ENCODE measurements around the gene MGAT3.
A peak's percentile ranks its signal among the peaks of the same experiment; 100 is the strongest.

Gene MGAT3

DNA sequence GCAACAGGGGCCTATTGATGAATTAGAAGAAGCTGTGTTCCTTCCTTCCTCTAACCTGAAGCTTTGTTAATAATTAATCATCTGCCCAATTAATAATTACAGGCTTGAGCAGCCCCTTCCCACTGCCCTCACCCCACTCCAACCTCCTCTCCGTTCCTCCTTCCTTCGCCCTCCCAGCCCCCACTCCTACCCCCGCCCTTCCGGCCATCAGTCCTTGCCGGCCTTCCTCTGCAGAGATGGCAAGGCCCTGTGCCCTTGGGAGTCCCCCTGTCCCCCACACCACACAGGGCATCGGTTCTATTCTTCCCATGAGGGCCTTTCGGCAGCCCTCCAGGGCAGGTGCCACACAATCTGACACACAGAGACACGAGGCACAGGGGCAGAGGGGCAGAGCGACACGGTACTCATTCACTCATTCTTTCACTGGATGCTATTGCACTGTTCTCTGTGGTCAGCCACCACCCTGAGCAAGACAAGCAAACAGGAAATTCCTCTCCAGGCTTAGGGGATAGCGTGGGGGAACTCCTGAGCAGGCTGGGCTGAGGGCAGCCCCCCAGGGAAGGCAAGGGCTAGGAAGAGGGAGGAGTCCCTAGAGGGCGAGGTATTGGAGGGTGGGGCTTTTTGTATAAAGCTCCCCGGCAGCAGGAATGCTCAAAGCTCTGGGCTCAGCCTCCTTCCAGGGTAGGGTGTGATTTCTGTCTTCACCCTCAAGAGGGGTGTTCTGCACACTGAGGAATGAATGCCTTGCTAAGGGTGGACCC lies 14.7 kb downstream of the MGAT3 start:
- Histone ChIP-seq H3K36me3 (ENCODE audit: insufficient read depth, low read length) (no peaks in the 10 kb centered on the region), H3K4me3 (ENCODE audit: low read length, poor library complexity, severe bottlenecking) (peak overlapping the region; percentile 16), H3K79me2 (ENCODE audit: insufficient read depth, low read length) (peaks cover 6% of the 10 kb centered on the region; the same call in 1 of the 2 replicates), H3F3A (ENCODE audit: low read depth) (no peaks in the 10 kb centered on the region), H3K9ac (ENCODE audit: low read depth, low read length, poor library complexity, severe bottlenecking) (peak overlapping the region; percentile 53), H3K9me2 (replicated peaks; ENCODE audit: low read depth, low read length) (no peaks in the 10 kb centered on the region), H3K4me2 (ENCODE audit: low read depth, low read length, poor library complexity, severe bottlenecking) (peak overlapping the region; percentile 63), H2AFZ (ENCODE audit: low read length) (no peak overlapping the region), H4K20me1 (ENCODE audit: insufficient read depth, low read length, poor library complexity, severe bottlenecking) (no peaks in the 10 kb centered on the region), H3K4me1 (ENCODE audit: insufficient read depth, low read length, poor library complexity, severe bottlenecking) (peaks cover 38% of the 10 kb centered on the region), H3K9me3 (ENCODE audit: insufficient read depth, low read depth, low read length) (no peaks in the 10 kb centered on the region), H3K27me3 (ENCODE audit: insufficient read depth, low read length, poor library complexity, severe bottlenecking) (no peaks in the 10 kb centered on the region)
- TF ChIP-seq, protein P1, sequence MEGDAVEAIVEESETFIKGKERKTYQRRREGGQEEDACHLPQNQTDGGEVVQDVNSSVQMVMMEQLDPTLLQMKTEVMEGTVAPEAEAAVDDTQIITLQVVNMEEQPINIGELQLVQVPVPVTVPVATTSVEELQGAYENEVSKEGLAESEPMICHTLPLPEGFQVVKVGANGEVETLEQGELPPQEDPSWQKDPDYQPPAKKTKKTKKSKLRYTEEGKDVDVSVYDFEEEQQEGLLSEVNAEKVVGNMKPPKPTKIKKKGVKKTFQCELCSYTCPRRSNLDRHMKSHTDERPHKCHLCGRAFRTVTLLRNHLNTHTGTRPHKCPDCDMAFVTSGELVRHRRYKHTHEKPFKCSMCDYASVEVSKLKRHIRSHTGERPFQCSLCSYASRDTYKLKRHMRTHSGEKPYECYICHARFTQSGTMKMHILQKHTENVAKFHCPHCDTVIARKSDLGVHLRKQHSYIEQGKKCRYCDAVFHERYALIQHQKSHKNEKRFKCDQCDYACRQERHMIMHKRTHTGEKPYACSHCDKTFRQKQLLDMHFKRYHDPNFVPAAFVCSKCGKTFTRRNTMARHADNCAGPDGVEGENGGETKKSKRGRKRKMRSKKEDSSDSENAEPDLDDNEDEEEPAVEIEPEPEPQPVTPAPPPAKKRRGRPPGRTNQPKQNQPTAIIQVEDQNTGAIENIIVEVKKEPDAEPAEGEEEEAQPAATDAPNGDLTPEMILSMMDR (conservative IDR thresholded peaks at IDR 0.05; ENCODE audit: low read length) = no peak
- TF ChIP-seq EZH2phosphoT487 (IDR thresholded peaks at IDR 0.05; ENCODE audit: borderline replicate concordance) = no peak

DNA sequence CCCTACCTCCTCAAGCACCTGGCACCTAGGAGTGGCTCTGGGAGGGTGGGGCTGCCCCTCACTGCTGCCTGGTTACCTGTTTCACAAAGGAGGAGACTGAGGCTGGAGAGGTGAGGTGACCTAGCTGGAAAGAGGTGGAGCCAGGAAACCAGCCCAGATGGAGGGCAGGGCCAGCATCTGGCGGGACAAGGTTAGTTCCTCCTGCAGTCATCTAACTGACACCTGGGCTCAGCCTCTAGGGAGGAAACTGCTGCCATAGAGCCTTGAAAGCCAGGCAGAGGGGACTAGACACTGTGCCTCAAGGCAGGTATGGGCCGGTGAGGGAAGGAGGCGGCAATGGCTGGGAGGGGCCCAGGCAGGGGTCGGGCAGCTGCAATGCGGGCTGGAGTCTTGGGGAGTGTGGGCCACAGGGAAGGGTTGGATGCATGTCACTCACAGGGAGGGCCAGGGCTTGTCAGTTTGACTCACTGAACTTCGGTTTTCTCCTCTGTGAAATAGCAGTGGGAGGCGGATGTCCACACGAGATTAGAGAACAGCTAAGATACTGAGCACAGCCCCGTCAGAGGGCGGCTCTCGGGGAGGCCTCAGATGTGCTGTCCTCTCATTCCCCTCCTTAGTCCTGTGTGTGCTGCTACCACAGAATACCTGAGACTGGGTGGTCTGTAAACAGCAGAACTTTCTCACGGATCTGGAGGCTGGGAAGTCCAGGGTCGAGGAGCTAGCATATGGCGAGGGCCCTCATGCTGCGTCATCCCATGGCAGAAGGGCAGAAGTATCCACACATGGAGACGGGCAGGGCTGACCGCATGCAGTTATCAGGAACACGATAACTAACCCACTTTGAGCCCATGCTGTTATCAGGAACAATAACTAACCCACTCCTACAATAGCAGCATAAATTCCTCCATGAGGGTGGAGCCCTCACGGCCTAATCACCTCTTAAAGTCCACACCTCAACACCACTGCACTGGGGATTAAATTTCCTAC lies 16.1 kb downstream of the MGAT3 start:
- H3K9me2 ChIP-seq (replicated peaks; ENCODE audit: low read depth, low read length) = no peaks in the 10 kb centered on the region
- H3F3A ChIP-seq (ENCODE audit: low read depth) = no peaks in the 10 kb centered on the region
- peaks cover 4% of the 10 kb centered on the region; the same call in 1 of the 2 replicates for H3K36me3 ChIP-seq (ENCODE audit: insufficient read depth, low read length)
- no peak for TF ChIP-seq EZH2phosphoT487 (IDR thresholded peaks at IDR 0.05; ENCODE audit: borderline replicate concordance)
- peaks cover 6% of the 10 kb centered on the region; the same call in 1 of the 2 replicates for H3K79me2 ChIP-seq (ENCODE audit: insufficient read depth, low read length)
- H4K20me1 ChIP-seq (ENCODE audit: insufficient read depth, low read length, poor library complexity, severe bottlenecking) = no peaks in the 10 kb centered on the region
- H3K4me1 ChIP-seq (ENCODE audit: insufficient read depth, low read length, poor library complexity, severe bottlenecking) = peaks cover 38% of the 10 kb centered on the region
- H3K9ac ChIP-seq (ENCODE audit: low read depth, low read length, poor library complexity, severe bottlenecking) = peak overlapping the region; percentile 53
- peak overlapping the region; percentile 16 for H3K4me3 ChIP-seq (ENCODE audit: low read length, poor library complexity, severe bottlenecking)
- no peak overlapping the region for H2AFZ ChIP-seq (ENCODE audit: low read length)
- peak overlapping the region; percentile 63 for H3K4me2 ChIP-seq (ENCODE audit: low read depth, low read length, poor library complexity, severe bottlenecking)
- no peaks in the 10 kb centered on the region for H3K9me3 ChIP-seq (ENCODE audit: insufficient read depth, low read depth, low read length)
- H3K27me3 ChIP-seq (ENCODE audit: insufficient read depth, low read length, poor library complexity, severe bottlenecking) = no peaks in the 10 kb centered on the region

DNA sequence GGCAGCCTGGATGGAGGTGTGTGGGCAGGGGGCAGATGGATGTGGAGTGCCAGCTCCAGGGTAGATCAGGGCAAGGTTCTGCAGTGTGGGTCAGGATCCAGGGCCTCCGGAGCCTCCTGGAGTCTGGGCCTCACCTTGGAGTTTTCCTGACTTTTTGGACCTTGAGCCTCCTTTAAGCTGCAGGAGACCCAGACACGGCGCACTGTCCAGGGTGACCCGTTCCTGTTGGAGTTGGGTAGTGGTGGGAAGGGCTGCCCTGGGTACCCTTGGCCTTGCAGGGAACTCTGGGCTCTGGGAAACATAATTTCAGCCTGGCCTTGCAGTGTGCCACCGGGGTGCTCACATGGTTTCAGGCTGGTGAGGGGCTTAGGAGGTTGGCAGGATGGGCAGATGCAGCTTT lies 17.0 kb downstream of the MGAT3 start:
- Histone ChIP-seq H3K27me3 (ENCODE audit: insufficient read depth, low read length, poor library complexity, severe bottlenecking) (no peaks in the 10 kb centered on the region), H3K4me1 (ENCODE audit: insufficient read depth, low read length, poor library complexity, severe bottlenecking) (peaks cover 38% of the 10 kb centered on the region), H3K9me3 (ENCODE audit: insufficient read depth, low read depth, low read length) (no peaks in the 10 kb centered on the region), H3K9me2 (replicated peaks; ENCODE audit: low read depth, low read length) (no peaks in the 10 kb centered on the region), H3K79me2 (ENCODE audit: insufficient read depth, low read length) (peaks cover 6% of the 10 kb centered on the region; the same call in 1 of the 2 replicates), H3K4me3 (ENCODE audit: low read length, poor library complexity, severe bottlenecking) (no peak overlapping the region), H3K4me2 (ENCODE audit: low read depth, low read length, poor library complexity, severe bottlenecking) (no peak overlapping the region), H2AFZ (ENCODE audit: low read length) (no peak overlapping the region), H3K36me3 (ENCODE audit: insufficient read depth, low read length) (peaks cover 4% of the 10 kb centered on the region; the same call in 1 of the 2 replicates), H4K20me1 (ENCODE audit: insufficient read depth, low read length, poor library complexity, severe bottlenecking) (peaks cover 2% of the 10 kb centered on the region), H3F3A (ENCODE audit: low read depth) (no peaks in the 10 kb centered on the region), H3K9ac (ENCODE audit: low read depth, low read length, poor library complexity, severe bottlenecking) (no peak overlapping the region)
- no peak for TF ChIP-seq EZH2phosphoT487 (IDR thresholded peaks at IDR 0.05; ENCODE audit: borderline replicate concordance)
- TF ChIP-seq, protein P1 (conservative IDR thresholded peaks at IDR 0.05; ENCODE audit: low read length) = no peak
